ENCODE results near the gene NDOR1. TPM values are rescaled to one million over a fixed set of nuclear protein-coding genes. Genes with fewer than 3 reads are reported as not detected.

NDOR1 gene
- 7.3 and 7.9 TPM in 2 replicates for total RNA-seq

GRCh38 chr9:137205126-137206069 lies at the start of gene NDOR1, which contains the start of gene TMEM203:
Gene NDOR1, plus strand, starts transcription at chr9:137205700. Its CDS starts 78 bp downstream, at chr9:137205778.
Gene TMEM203, minus strand, starts transcription at chr9:137205648. Its CDS starts 234 bp downstream, at chr9:137205414.

GRCh38 chr9:137169896-137170358 lies 35.6 kb upstream of the NDOR1 start, which contains the start of gene LRRC26:
Gene LRRC26, minus strand, starts transcription at chr9:137170051. Its CDS starts 108 bp downstream, at chr9:137169943.

GRCh38 chr9:137188490-137189296 lies 16.8 kb upstream of the NDOR1 start, which contains the start of the genes ANAPC2 and SSNA1:
Gene ANAPC2, minus strand, starts transcription at chr9:137188560. Its CDS starts 28 bp downstream, at chr9:137188532.
Gene SSNA1, plus strand, starts transcription at chr9:137188676. Its CDS starts 51 bp downstream, at chr9:137188727.

GRCh38 chr9:137200311-137201204 lies 4.9 kb upstream of the NDOR1 start, which contains the start of gene TPRN:
Gene TPRN, minus strand, starts transcription at chr9:137200741. Its CDS starts 30 bp downstream, at chr9:137200711.

GRCh38 chr9:137222190-137223077 lies 16.9 kb downstream of the NDOR1 start, which contains the start of gene RNF208:
Gene RNF208, minus strand, starts transcription at chr9:137222240. Its CDS starts 1,028 bp downstream, at chr9:137221212.

GRCh38 chr9:137224830-137225694 lies 19.6 kb downstream of the NDOR1 start, which contains the start of gene CYSRT1:
Gene CYSRT1, plus strand, starts transcription at chr9:137225174. Its CDS starts 448 bp downstream, at chr9:137225622.

GRCh38 chr9:137227054-137227852 lies 21.8 kb downstream of the NDOR1 start, which contains the start of gene RNF224:
Gene RNF224, plus strand, starts transcription at chr9:137227502. Its CDS starts 834 bp downstream, at chr9:137228336.

GRCh38 chr9:137230705-137231371 lies 25.3 kb downstream of the NDOR1 start, which contains the start of gene SLC34A3:
Gene SLC34A3, plus strand, starts transcription at chr9:137230901. Its CDS starts 802 bp downstream, at chr9:137231703.

GRCh38 chr9:137240841-137241489 lies 35.5 kb downstream of the NDOR1 start, which contains the start of gene TUBB4B:
Gene TUBB4B, plus strand, starts transcription at chr9:137241287. Its CDS starts 74 bp downstream, at chr9:137241361.

GRCh38 chr9:137251194-137251461 lies 45.6 kb downstream of the NDOR1 start, which contains the start of gene STPG3:
Gene STPG3, plus strand, starts transcription at chr9:137251286. Its CDS starts 1 bp downstream, at chr9:137251287.

GRCh38 chr9:137254624-137255447 lies 49.3 kb downstream of the NDOR1 start, which contains the start of gene NELFB:
Gene NELFB, plus strand, starts transcription at chr9:137255327.

